GM21367 (cell line): ENCODE measurements around the gene ZNF555.
"Not testable (repeated sequence)": the region's sequence is repeated elsewhere in the genome, so short reads cannot be mapped to it uniquely, and the experiment has no call there.

Source experiments
- ATAC-seq: cut with Tn5 transposase; IDR thresholded peaks from one replicate; pipeline ENCODE4 v1.9.1; 2021; ENCODE audit not compliant: unreplicated experiment

The ZNF555 gene

GRCh38 chr19:2866495-2867024, 25.3 kb downstream of the ZNF555 start:
- ATAC-seq, result no peak

GRCh38 chr19:2867025-2867991, 26.0 kb downstream of the ZNF555 start, which contains the start of gene ZNF556:
Gene ZNF556, plus strand, starts transcription at chr19:2867335. Its CDS starts 87 bp downstream, at chr19:2867422.
- ATAC-seq, result no peak

- ATAC-seq, result no peak
Observed at GRCh38 chr19:2869618-2870017, 28.3 kb downstream of the ZNF555 start.

GRCh38 chr19:2872175-2872574, 30.9 kb downstream of the ZNF555 start:
- ATAC-seq, result not testable (repeated sequence)

GRCh38 chr19:2877398-2878331, 36.4 kb downstream of the ZNF555 start:
- ATAC-seq, result no peak

GRCh38 chr19:2883686-2884439, 42.6 kb downstream of the ZNF555 start:
- ATAC-seq, result no peak

- no peak for ATAC-seq
Observed at GRCh38 chr19:2885736-2886135, 44.5 kb downstream of the ZNF555 start.

GRCh38 chr19:2887391-2887914, 46.2 kb downstream of the ZNF555 start:
- ATAC-seq, result no peak

- ATAC-seq, result no peak
Observed at GRCh38 chr19:2888731-2889224, 47.5 kb downstream of the ZNF555 start.

- not testable (repeated sequence) for ATAC-seq
Observed at GRCh38 chr19:2890531-2890930, 49.3 kb downstream of the ZNF555 start.

- no peak for ATAC-seq
Observed at GRCh38 chr19:2896694-2897093, 55.4 kb downstream of the ZNF555 start.

GRCh38 chr19:2900296-2901252, 59.3 kb downstream of the ZNF555 start, which contains the start of gene ZNF57:
Gene ZNF57, plus strand, starts transcription at chr19:2900928. Its CDS starts 118 bp downstream, at chr19:2901046.
- peak; percentile 95 for ATAC-seq

GRCh38 chr19:2902590-2903218, 61.4 kb downstream of the ZNF555 start:
- no peak for ATAC-seq

GRCh38 chr19:2903326-2903725, 62.1 kb downstream of the ZNF555 start:
- not testable (repeated sequence) for ATAC-seq

GRCh38 chr19:2905918-2906519, 64.7 kb downstream of the ZNF555 start:
- no peak for ATAC-seq

- no peak for ATAC-seq
Observed at GRCh38 chr19:2906631-2907195, 65.4 kb downstream of the ZNF555 start.
